K562 (cell line): Measurements from ENCODE around the gene ABHD16B. TPM values are rescaled to one million over a fixed set of nuclear protein-coding genes. Genes with fewer than 3 reads are reported as not detected.
A peak's percentile ranks its signal among the peaks of the same experiment; 100 is the strongest.

ENCODE experiments used
- BCOR ChIP-seq: fragments of 450-650 bp; IDR thresholded peaks from 2 replicates; pipeline ENCODE4 v1.6.1; 2016
- CBFA2T3 ChIP-seq: fragments of 450-650 bp; IDR thresholded peaks from 2 replicates; pipeline ENCODE4 v1.6.1; 2017
- CTCFL ChIP-seq: IDR thresholded peaks from 2 replicates; pipeline ENCODE4 v1.6.1; 2011; ENCODE audit warnings: borderline replicate concordance, low read depth, mild to moderate bottlenecking, moderate library complexity, low read length; ENCODE audit not compliant: insufficient read depth, poor library complexity, severe bottlenecking
- HDAC3 ChIP-seq: fragments of 450-650 bp; IDR thresholded peaks from 2 replicates; pipeline ENCODE4 v1.6.1; 2018; ENCODE audit warnings: borderline replicate concordance, mild to moderate bottlenecking, moderate library complexity; ENCODE audit not compliant: partially characterized antibody
- NCOA2 ChIP-seq, 2 experiments: fragments of 450-650 bp; IDR thresholded peaks; 2 replicates each; pipeline ENCODE4 v1.6.1; 2018; ENCODE audit warnings: mild to moderate bottlenecking in 2 of 2, moderate library complexity in 1 of 2; ENCODE audit not compliant: partially characterized antibody in 2 of 2
- NFIX ChIP-seq: fragments of 250-450 bp; sonication (Bioruptor Pico); IDR thresholded peaks from 2 replicates; pipeline ENCODE4 v1.4.0; 2020; ENCODE audit warnings: low read depth, mild to moderate bottlenecking, moderate library complexity
- PTBP1 ChIP-seq: fragments of 200-400 bp; formaldehyde crosslinking; IDR thresholded peaks from 2 replicates; pipeline ENCODE4 v1.6.1; 2017; ENCODE audit warnings: low read depth, low read length
- THRAP3 ChIP-seq: fragments of 450-650 bp; IDR thresholded peaks from 2 replicates; pipeline ENCODE4 v1.6.1; 2016; ENCODE audit warnings: mild to moderate bottlenecking, inconsistent platforms, borderline replicate concordance
- ZNF239 ChIP-seq: fragments of 250-450 bp; sonication (Bioruptor Pico); IDR thresholded peaks from 2 replicates; pipeline ENCODE4 v1.4.0; 2020; ENCODE audit warnings: mild to moderate bottlenecking
- ZNF589 ChIP-seq: fragments of 200-800 bp; sonication (Bioruptor generic); IDR thresholded peaks from 2 replicates; pipeline ENCODE4 v1.6.1; 2016; ENCODE audit warnings: low read depth, missing genetic modification characterization, missing compliant biosample characterization
- ZNF668 ChIP-seq: fragments of 250-450 bp; sonication (Bioruptor Pico); IDR thresholded peaks from 2 replicates; pipeline ENCODE4 v1.8.0; 2022; ENCODE audit warnings: mild to moderate bottlenecking, inconsistent platforms
- polyA plus RNA-seq, 8 experiments: library from polyadenylated mRNA; depleted of rRNA in 4 of 8; stranded (reverse) in 5 of 8; unstranded in 3 of 8; fragments of >200 nt; fragmentation: Nextera tagmentation in 2 of 8; fragmentation: Illumina TruSeq in 1 of 8; extraction: Ambion mirVana in 2 of 8; extraction: Trizol in 1 of 8; gene quantifications; 2 replicates each; pipeline versions ENCODE4 v1.2.1 to v1.2.3, GENCODE V29; 2011 to 2014; ENCODE audit warnings: inconsistent platforms in 1 of 8, missing spikeins in 1 of 8
- total RNA-seq, 7 experiments: library from RNA; depleted of rRNA in 6 of 7; stranded (reverse); fragments of >200 nt in 6 of 7; fragmentation: Illumina TruSeq in 2 of 7; extraction: Trizol in 2 of 7; gene quantifications; 2 replicates each; pipeline versions ENCODE4 v1.2.1 to v1.2.3, GENCODE V29; 2011 to 2021; ENCODE audit warnings: low replicate concordance in 1 of 7
- TF ChIP-seq, protein P1 (sequence below): fragments of 450-650 bp; IDR thresholded peaks from 2 replicates; pipeline ENCODE4 v1.6.1; 2016; ENCODE audit warnings: mild to moderate bottlenecking, moderate library complexity
- TF ChIP-seq, protein P2 (sequence below): sonication (generic); formaldehyde crosslinking; IDR thresholded peaks from 2 replicates; pipeline ENCODE4 v1.8.0; 2022; ENCODE audit warnings: mild to moderate bottlenecking, missing genetic modification reagents, borderline replicate concordance

The ABHD16B gene
- total and polyA plus RNA-seq, 9 of the 15 experiments (the other 6 are each of a cell fraction or from before 2014, with no cell fraction given), result not detected

- TF ChIP-seq ZNF239 (CRISPR knock-in tag), result no peak
- TF ChIP-seq ZNF668 (CRISPR knock-in tag), result no peak
- TF ChIP-seq HDAC3, result no peak
- TF ChIP-seq BCOR, result no peak; the same call in 1 of the 2 replicates
- TF ChIP-seq THRAP3, result no peak
- TF ChIP-seq NFIX (CRISPR knock-in tag), result no peak
- TF ChIP-seq, protein P1, sequence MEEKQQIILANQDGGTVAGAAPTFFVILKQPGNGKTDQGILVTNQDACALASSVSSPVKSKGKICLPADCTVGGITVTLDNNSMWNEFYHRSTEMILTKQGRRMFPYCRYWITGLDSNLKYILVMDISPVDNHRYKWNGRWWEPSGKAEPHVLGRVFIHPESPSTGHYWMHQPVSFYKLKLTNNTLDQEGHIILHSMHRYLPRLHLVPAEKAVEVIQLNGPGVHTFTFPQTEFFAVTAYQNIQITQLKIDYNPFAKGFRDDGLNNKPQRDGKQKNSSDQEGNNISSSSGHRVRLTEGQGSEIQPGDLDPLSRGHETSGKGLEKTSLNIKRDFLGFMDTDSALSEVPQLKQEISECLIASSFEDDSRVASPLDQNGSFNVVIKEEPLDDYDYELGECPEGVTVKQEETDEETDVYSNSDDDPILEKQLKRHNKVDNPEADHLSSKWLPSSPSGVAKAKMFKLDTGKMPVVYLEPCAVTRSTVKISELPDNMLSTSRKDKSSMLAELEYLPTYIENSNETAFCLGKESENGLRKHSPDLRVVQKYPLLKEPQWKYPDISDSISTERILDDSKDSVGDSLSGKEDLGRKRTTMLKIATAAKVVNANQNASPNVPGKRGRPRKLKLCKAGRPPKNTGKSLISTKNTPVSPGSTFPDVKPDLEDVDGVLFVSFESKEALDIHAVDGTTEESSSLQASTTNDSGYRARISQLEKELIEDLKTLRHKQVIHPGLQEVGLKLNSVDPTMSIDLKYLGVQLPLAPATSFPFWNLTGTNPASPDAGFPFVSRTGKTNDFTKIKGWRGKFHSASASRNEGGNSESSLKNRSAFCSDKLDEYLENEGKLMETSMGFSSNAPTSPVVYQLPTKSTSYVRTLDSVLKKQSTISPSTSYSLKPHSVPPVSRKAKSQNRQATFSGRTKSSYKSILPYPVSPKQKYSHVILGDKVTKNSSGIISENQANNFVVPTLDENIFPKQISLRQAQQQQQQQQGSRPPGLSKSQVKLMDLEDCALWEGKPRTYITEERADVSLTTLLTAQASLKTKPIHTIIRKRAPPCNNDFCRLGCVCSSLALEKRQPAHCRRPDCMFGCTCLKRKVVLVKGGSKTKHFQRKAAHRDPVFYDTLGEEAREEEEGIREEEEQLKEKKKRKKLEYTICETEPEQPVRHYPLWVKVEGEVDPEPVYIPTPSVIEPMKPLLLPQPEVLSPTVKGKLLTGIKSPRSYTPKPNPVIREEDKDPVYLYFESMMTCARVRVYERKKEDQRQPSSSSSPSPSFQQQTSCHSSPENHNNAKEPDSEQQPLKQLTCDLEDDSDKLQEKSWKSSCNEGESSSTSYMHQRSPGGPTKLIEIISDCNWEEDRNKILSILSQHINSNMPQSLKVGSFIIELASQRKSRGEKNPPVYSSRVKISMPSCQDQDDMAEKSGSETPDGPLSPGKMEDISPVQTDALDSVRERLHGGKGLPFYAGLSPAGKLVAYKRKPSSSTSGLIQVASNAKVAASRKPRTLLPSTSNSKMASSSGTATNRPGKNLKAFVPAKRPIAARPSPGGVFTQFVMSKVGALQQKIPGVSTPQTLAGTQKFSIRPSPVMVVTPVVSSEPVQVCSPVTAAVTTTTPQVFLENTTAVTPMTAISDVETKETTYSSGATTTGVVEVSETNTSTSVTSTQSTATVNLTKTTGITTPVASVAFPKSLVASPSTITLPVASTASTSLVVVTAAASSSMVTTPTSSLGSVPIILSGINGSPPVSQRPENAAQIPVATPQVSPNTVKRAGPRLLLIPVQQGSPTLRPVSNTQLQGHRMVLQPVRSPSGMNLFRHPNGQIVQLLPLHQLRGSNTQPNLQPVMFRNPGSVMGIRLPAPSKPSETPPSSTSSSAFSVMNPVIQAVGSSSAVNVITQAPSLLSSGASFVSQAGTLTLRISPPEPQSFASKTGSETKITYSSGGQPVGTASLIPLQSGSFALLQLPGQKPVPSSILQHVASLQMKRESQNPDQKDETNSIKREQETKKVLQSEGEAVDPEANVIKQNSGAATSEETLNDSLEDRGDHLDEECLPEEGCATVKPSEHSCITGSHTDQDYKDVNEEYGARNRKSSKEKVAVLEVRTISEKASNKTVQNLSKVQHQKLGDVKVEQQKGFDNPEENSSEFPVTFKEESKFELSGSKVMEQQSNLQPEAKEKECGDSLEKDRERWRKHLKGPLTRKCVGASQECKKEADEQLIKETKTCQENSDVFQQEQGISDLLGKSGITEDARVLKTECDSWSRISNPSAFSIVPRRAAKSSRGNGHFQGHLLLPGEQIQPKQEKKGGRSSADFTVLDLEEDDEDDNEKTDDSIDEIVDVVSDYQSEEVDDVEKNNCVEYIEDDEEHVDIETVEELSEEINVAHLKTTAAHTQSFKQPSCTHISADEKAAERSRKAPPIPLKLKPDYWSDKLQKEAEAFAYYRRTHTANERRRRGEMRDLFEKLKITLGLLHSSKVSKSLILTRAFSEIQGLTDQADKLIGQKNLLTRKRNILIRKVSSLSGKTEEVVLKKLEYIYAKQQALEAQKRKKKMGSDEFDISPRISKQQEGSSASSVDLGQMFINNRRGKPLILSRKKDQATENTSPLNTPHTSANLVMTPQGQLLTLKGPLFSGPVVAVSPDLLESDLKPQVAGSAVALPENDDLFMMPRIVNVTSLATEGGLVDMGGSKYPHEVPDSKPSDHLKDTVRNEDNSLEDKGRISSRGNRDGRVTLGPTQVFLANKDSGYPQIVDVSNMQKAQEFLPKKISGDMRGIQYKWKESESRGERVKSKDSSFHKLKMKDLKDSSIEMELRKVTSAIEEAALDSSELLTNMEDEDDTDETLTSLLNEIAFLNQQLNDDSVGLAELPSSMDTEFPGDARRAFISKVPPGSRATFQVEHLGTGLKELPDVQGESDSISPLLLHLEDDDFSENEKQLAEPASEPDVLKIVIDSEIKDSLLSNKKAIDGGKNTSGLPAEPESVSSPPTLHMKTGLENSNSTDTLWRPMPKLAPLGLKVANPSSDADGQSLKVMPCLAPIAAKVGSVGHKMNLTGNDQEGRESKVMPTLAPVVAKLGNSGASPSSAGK, result peak; percentile 54
- no peak for TF ChIP-seq NCOA2 (IDR thresholded peaks at IDR 0.05; ENCODE audit: partially characterized antibody in 2 of 2)
- no peak for TF ChIP-seq PTBP1
- TF ChIP-seq CBFA2T3, result no peak
- TF ChIP-seq CTCFL, result no peak
- TF ChIP-seq, protein P2, sequence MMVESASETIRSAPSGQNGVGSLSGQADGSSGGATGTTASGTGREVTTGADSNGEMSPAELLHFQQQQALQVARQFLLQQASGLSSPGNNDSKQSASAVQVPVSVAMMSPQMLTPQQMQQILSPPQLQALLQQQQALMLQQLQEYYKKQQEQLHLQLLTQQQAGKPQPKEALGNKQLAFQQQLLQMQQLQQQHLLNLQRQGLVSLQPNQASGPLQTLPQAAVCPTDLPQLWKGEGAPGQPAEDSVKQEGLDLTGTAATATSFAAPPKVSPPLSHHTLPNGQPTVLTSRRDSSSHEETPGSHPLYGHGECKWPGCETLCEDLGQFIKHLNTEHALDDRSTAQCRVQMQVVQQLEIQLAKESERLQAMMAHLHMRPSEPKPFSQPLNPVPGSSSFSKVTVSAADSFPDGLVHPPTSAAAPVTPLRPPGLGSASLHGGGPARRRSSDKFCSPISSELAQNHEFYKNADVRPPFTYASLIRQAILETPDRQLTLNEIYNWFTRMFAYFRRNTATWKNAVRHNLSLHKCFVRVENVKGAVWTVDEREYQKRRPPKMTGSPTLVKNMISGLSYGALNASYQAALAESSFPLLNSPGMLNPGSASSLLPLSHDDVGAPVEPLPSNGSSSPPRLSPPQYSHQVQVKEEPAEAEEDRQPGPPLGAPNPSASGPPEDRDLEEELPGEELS (CRISPR knock-in tag), result no peak
- TF ChIP-seq ZNF589 (CRISPR knock-in tag), result 0 out of 2 replicates have a peak, but pooled peaks have one; percentile 27
Observed at GRCh38 chr20:63822276-63822696, 39.0 kb upstream of the ABHD16B start (continued).
